Fibroblast of upper back skin (primary cell): Measurements from ENCODE around the gene CALHM4.
A peak's percentile ranks its signal among the peaks of the same experiment; 100 is the strongest.

ENCODE experiments used
- DNase-seq: peaks from one replicate; pipeline ENCODE4 v3.0.0-alpha.2; 2013

Gene CALHM4

GRCh38 chr6:116553451-116553850 is at the start of gene CALHM4:
CALHM4 (plus strand) TSS chr6:116553751; CDS start chr6:116553794, 43 bp downstream.
- no peak for DNase-seq

GRCh38 chr6:116507324-116507723 is 46.2 kb upstream of the CALHM4 start:
- peak; percentile 28 for DNase-seq

GRCh38 chr6:116508527-116508926 is 45.0 kb upstream of the CALHM4 start:
- no peak for DNase-seq

- DNase-seq: peak; percentile 87
Measured at GRCh38 chr6:116511424-116512110, 42.0 kb upstream of the CALHM4 start, which contains the start of gene CALHM5. CALHM5 (plus strand) TSS chr6:116511639; CDS start chr6:116511697, 58 bp downstream.

GRCh38 chr6:116512111-116512559 is 41.4 kb upstream of the CALHM4 start:
- DNase-seq: no peak

- no peak for DNase-seq
Measured at GRCh38 chr6:116512734-116513133, 40.8 kb upstream of the CALHM4 start.

GRCh38 chr6:116513224-116513875 is 40.2 kb upstream of the CALHM4 start:
- DNase-seq: no peak

GRCh38 chr6:116514111-116514510 is 39.4 kb upstream of the CALHM4 start:
- DNase-seq: no peak

GRCh38 chr6:116515141-116515540 is 38.4 kb upstream of the CALHM4 start:
- DNase-seq: no peak

- peak; percentile 19 for DNase-seq
Measured at GRCh38 chr6:116518621-116519368, 34.8 kb upstream of the CALHM4 start.

GRCh38 chr6:116522896-116523295 is 30.7 kb upstream of the CALHM4 start:
- no peak for DNase-seq

- DNase-seq: no peak
Measured at GRCh38 chr6:116524236-116524635, 29.3 kb upstream of the CALHM4 start.

- no peak for DNase-seq
Measured at GRCh38 chr6:116528133-116528532, 25.4 kb upstream of the CALHM4 start.

- DNase-seq: peak; percentile 31
Measured at GRCh38 chr6:116528780-116529179, 24.8 kb upstream of the CALHM4 start.

- DNase-seq: no peak
Measured at GRCh38 chr6:116529466-116530290, 23.9 kb upstream of the CALHM4 start.

GRCh38 chr6:116530436-116530835 is 23.1 kb upstream of the CALHM4 start:
- no peak for DNase-seq

GRCh38 chr6:116531675-116532570 is 21.6 kb upstream of the CALHM4 start:
- peak; percentile 75 for DNase-seq

- DNase-seq: no peak
Measured at GRCh38 chr6:116533233-116533957, 20.2 kb upstream of the CALHM4 start.

GRCh38 chr6:116535109-116535508 is 18.4 kb upstream of the CALHM4 start:
- DNase-seq: no peak

GRCh38 chr6:116536216-116536621 is 17.3 kb upstream of the CALHM4 start:
- DNase-seq: peak; percentile 72

- DNase-seq: no peak
Measured at GRCh38 chr6:116542426-116542825, 11.1 kb upstream of the CALHM4 start.
